ENCODE measurements around the gene SRSF9.

- TF ChIP-seq CTCF (IDR thresholded peaks at IDR 0.05; ENCODE audit: low read depth, low read length, poor library complexity, severe bottlenecking) (no peak), EZH2phosphoT487 (IDR thresholded peaks at IDR 0.05; ENCODE audit: borderline replicate concordance, low read length) (no peak)
These were observed 45.9 kb upstream of the SRSF9 start for GRCh38 chr12:120515496-120515895.

Data from DOHH2 (cell line).